Measurements from ENCODE around the gene SMIM38.

Gene SMIM38

GRCh38 chr11:69202511-69203221, 46.9 kb downstream of the SMIM38 start:
- DNase-seq (ENCODE audit: low read depth in 2 of 2) = no peak

- no peak for DNase-seq (ENCODE audit: low read depth in 2 of 2)
Measured at GRCh38 chr11:69203381-69203780, 47.6 kb downstream of the SMIM38 start.

- DNase-seq (ENCODE audit: low read depth in 2 of 2) = no peak
Measured at GRCh38 chr11:69203901-69204245, 48.1 kb downstream of the SMIM38 start.

GRCh38 chr11:69204246-69204940, 48.7 kb downstream of the SMIM38 start:
- no peak for DNase-seq (ENCODE audit: low read depth in 2 of 2)

- no peak for DNase-seq (ENCODE audit: low read depth in 2 of 2)
Measured at GRCh38 chr11:69204941-69205742, 49.4 kb downstream of the SMIM38 start.
